ENCODE results near the gene TMCC3.

GRCh38 chr12:94689002-94689645 lies 38.8 kb upstream of the TMCC3 start:
- TF ChIP-seq CTCF (conservative IDR thresholded peaks at IDR 0.05) (no peak), EZH2 (IDR thresholded peaks at IDR 0.05; ENCODE audit: low read depth) (no peak)
